Raji (cell line): Measurements from ENCODE around the gene GAREM2.

Experiments
- POLR2A ChIP-seq: IDR thresholded peaks from 2 replicates; pipeline ENCODE4 v1.6.1; 2011; ENCODE audit warnings: low read depth, low read length, control low read depth; ENCODE audit not compliant: insufficient read depth

GAREM2 gene

GRCh38 chr2:26172871-26173775, at the start of gene GAREM2:
Gene GAREM2, plus strand, starts transcription at chr2:26173088. Its CDS starts 133 bp downstream, at chr2:26173221.
- TF ChIP-seq POLR2A, result no peak

GRCh38 chr2:26123426-26123825, 49.5 kb upstream of the GAREM2 start:
- TF ChIP-seq POLR2A, result no peak

GRCh38 chr2:26126074-26126473, 46.8 kb upstream of the GAREM2 start:
- TF ChIP-seq POLR2A, result no peak

GRCh38 chr2:26128176-26128575, 44.7 kb upstream of the GAREM2 start:
- no peak for TF ChIP-seq POLR2A

GRCh38 chr2:26130763-26131162, 42.1 kb upstream of the GAREM2 start:
- no peak for TF ChIP-seq POLR2A

- TF ChIP-seq POLR2A, result no peak
Measured at GRCh38 chr2:26136451-26136850, 36.4 kb upstream of the GAREM2 start.

- no peak for TF ChIP-seq POLR2A
Measured at GRCh38 chr2:26139269-26140183, 33.4 kb upstream of the GAREM2 start.

- no peak for TF ChIP-seq POLR2A
Measured at GRCh38 chr2:26141145-26141769, 31.6 kb upstream of the GAREM2 start.

GRCh38 chr2:26144031-26144430, 28.9 kb upstream of the GAREM2 start:
- no peak for TF ChIP-seq POLR2A

- TF ChIP-seq POLR2A, result no peak
Measured at GRCh38 chr2:26144953-26145680, 27.8 kb upstream of the GAREM2 start.

- TF ChIP-seq POLR2A, result no peak
Measured at GRCh38 chr2:26148501-26148900, 24.4 kb upstream of the GAREM2 start.

GRCh38 chr2:26150243-26150642, 22.6 kb upstream of the GAREM2 start:
- TF ChIP-seq POLR2A, result no peak

GRCh38 chr2:26157580-26157979, 15.3 kb upstream of the GAREM2 start:
- no peak for TF ChIP-seq POLR2A

- TF ChIP-seq POLR2A, result no peak
Measured at GRCh38 chr2:26161926-26162325, 11.0 kb upstream of the GAREM2 start.

- no peak for TF ChIP-seq POLR2A
Measured at GRCh38 chr2:26162963-26163362, 9.9 kb upstream of the GAREM2 start.
